GM21717 (cell line): ENCODE results near the gene TUBB1.
"Not testable (repeated sequence)": the region's sequence is repeated elsewhere in the genome, so short reads cannot be mapped to it uniquely, and the experiment has no call there.

ENCODE experiments used
- ATAC-seq: cut with Tn5 transposase; IDR thresholded peaks from one replicate; pipeline ENCODE4 v1.9.1; 2021; ENCODE audit warnings: mild to moderate bottlenecking, moderate library complexity; ENCODE audit not compliant: unreplicated experiment

The TUBB1 gene

DNA sequence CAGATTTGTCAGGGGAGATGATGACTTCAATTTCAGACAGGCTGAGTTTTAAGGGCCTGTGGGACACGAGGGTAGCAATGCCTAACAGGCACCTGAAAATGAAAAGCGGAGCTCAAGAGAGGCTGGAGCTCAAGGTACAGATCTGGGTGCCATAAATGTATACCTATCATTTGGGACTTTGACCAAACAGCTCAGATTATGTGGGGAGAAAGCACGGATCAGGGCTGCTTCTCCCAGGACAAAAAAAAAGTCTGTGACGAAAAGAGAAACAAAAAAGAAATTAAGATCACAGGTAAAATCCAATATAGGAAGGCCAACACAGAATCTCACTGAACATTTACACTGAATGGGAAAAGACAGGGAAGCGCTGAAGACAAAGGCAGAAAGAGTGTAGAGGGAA lies 21.4 kb downstream of the TUBB1 start:
- ATAC-seq: no peak

DNA sequence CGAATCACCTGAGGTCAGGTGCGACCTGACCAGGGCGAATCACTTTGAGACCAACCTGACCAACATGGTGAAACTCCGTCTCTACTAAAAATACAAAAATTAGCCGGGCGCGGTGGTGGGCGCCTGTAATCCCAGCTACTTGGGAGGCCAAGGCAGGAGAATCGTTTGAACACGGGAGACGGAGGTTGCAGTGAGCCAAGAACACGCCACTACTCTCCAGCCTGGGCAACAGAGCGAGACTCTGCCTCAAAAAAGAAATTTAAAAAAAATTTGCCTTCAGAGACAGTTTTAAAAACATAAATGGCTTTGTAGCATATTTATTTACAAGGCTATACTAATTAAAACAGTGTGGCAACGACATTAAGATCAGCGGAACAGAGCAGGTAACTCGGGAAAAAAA lies 22.3 kb downstream of the TUBB1 start:
- not testable (repeated sequence) for ATAC-seq

DNA sequence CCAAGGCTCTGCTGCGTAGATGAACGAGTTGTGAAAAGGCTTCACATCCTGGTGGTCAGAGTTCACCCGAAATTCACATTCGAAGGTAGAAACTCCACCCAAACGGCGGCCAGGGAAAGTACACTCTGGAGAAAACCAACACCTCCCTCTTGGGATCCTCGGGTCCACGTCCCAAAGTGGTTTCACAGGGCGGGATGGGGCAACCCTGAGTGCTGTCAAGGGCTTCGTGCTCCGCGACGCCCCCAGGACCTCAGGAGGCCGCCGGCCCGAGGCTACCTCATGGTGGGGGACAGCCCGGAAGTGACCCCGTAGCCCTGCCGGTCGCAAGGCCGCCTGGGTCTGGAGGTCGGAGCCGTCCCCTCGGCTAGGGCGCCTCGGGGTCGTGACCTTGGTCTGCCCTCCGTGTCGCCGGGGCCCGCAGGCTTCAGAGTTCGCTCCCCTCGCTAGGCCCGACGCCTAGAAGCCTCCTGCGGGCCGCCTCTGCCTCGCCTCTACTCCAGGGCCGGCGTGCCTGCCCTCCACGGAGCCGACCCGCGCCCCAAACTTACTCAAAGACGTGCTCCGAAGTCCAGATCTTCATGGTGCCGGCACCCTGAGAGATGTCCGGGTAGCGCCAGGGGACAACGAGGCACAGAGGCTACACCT lies 23.0 kb downstream of the TUBB1 start, which contains the start of gene PRELID3B:
Gene PRELID3B (minus strand): TSS at position 636 of the 645 bp plus-strand sequence. CDS start 56 bp downstream, at position 580.
- peak; percentile 33 for ATAC-seq

GRCh38 chr20:59042796-59043631 lies 23.8 kb downstream of the TUBB1 start:
- ATAC-seq: peak; percentile 81

GRCh38 chr20:59043698-59044097 lies 24.5 kb downstream of the TUBB1 start:
- no peak for ATAC-seq

DNA sequence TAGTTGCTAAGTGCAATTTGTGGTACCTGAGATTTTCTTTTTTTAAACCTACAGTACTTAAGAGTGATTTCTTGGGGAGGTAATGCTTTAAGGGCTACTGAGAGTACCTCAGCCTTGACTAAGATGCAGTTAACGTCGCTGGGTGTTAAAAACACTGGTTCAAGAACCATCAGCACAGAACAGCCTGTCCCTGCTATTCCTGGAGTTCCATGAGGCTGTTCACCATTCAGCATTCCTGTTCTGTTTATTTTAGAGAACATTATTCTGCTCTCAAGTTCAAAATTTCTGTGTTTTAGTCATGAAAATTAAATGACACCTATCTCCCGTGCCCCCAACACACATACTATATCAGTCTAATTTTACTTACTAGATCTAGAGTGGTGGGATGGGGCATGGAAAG lies 25.1 kb downstream of the TUBB1 start:
- no peak for ATAC-seq

- ATAC-seq: no peak
Observed at GRCh38 chr20:59044796-59045195, 25.6 kb downstream of the TUBB1 start.

- ATAC-seq: no peak
Observed at GRCh38 chr20:59046862-59047261, 27.6 kb downstream of the TUBB1 start.

DNA sequence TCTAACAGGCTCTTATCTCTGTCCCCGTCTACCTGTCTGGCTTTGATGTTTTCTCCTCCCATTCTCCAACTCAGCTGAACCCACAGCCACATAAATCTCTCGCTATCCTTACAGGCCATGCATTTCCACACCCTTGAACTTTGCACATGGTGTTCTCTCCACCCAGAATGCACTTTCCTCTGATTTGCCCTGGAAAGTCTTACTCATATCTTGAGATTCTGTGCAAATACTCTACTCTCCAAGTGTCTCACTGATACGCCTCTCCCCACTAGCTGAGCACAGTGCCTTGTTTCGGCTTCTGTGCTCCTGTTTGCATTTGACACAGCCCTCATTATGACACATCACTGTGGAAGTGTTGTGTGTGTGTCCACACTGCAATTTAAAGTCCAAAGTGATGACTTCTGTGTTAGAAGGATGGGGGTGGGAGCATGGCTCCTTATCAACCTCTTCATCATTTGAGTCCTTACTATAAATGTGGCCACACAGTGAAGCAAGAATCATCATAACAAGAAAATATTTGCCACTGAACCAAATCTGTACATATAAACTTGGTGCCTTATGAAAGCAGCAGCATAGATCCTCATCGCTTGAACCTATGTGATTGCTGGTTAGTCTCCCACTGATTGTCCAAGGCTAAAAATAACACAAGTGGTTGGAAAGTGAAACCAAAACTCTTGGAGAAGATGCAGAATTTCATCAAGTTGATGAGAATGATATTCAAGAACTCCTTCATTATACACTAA lies 28.9 kb downstream of the TUBB1 start:
- no peak for ATAC-seq

DNA sequence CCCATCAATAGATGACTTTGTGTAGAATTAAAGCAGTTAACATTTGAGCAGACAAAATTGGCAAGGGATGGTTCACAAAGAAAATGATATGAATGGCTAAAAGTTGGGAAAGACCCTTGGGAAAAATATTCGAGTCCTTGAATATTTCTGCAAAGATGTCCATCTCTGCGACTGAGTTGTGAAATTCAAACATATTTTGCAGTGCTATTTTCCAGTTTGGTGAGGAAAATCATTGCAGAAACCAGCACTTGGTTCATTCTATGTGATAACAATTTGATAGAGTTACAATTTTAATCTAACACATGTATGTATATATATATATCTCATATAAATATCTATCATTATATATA lies 29.4 kb downstream of the TUBB1 start:
- no peak for ATAC-seq

DNA sequence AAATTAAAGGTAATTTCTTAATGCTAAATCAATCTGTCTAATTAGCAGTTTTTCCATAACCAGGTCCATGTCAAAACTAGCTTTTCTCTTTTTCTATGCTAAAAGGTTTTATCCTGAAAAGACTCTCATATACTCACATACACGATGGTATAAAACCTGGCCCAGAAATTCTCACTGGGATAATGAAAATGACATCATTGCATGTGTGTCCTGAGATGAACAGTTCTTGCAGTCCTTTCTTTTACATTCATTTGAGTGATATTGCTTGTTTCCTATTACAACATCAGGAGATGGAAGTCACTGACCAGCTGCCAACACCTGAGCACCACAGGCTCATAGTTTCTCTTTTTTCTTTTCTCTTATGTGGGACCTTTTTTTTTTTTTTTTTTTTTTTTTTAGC lies 31.2 kb downstream of the TUBB1 start:
- no peak for ATAC-seq

DNA sequence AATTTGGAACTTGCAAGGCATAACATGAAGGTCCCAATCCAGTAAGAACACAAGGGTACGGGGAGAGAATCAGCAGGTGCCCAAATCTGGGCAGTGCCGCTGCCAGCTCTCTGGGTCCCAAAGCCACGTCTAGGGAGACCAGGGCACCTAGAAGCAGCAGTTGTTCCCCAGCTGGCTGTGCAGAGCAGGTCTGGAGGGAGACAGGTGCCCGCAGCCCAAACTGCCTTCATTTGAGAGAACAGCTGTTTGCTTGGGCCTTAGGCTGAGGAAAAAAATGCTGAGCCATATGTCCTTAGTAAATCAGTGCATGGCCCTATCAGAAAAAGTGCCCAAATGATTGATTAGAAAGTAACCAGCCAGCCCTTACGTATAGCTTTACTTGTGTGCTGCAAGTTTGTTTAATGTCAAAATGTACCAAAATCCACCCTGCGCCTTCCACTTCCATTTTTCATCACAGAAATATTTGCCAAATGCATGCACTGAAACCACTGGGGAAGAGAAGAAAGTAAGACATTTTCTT lies 32.5 kb downstream of the TUBB1 start:
- no peak for ATAC-seq

GRCh38 chr20:59055302-59055701 lies 36.1 kb downstream of the TUBB1 start:
- ATAC-seq: no peak

GRCh38 chr20:59062081-59062480 lies 42.9 kb downstream of the TUBB1 start:
- ATAC-seq: no peak

DNA sequence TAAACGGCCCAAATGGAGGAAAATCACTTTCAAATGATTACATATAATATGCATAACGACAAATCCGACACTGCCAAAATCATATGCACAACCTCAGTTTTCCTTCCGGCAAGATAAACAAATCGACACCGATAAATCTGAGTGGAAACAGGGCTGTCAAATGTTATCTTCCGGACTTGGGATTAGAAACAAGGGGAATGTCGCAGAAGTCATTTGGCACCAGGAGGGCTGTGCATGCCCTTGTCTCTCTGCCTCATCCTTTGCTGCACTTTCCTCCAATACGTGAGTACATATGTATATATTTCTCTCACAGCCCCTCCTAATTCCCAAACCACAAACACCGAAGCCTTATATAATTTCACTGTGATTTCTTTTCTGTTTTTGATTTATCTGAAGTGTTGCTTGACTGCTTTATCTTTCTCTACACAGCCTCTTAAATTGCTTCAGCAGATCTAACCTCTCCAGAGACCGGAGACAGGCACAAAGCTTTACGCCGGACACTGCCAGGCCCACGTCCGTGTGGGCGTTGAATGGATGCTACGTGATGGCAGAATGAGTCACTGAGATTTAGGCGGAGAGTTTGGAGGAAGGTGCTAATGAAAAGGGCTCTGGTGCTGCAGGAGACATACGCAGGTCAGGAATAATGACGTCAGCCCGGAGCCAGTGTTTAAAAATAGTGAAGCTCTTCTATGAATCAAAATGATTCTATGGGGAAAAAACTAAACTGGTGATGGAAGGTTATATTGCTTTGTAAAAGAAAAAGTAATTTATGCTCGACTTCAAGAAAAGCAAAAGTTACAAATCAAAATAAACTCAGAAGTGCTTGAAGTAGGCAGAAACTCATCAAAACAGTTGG lies 44.4 kb downstream of the TUBB1 start:
- no peak for ATAC-seq

DNA sequence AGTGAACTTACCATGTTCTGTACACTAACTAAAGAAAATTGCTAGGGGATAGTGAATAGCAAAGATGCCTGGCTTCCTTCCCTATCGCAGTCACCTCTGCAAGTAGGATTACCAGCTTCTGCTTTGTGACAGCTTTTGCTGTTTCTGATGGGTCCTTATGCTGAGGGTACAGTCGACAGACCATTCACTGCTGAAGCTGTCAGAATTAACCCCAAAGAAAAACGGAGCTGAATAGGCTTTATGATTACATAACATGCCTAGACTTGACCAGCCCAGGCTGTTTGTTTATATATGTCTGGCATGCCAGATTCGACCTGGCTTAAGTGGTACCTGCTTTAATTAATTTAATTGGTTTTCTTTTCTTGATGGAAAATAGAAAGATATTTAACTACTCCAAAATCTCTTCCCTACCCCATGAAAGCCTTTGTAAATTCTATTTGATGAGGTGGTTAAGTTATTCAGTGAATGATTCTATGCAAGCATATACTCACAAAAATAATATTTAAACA lies 45.0 kb downstream of the TUBB1 start:
- ATAC-seq: no peak

GRCh38 chr20:59068534-59068933 lies 49.3 kb downstream of the TUBB1 start:
- no peak for ATAC-seq

GRCh38 chr20:59069026-59069425 lies 49.8 kb downstream of the TUBB1 start:
- ATAC-seq: no peak

DNA sequence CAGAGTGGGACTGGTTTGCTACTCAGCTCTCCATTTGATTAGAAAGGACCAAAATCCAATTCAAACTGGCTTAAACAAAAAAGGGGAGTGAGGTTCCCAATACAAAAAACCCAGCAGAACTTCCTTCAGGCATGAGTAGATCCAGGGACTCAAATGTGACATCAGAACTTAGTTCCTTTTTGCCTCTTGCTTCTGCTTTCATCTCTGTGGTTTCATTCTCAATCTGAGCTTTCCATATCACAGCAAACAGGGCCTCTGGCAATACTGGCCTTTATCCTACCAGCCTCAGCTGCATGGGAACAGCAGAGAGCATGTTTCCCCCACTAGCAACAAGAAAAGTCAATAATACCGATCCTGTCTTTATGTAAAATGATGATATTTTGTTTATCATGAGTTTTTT lies 52.0 kb downstream of the TUBB1 start:
- ATAC-seq: peak; percentile 77

GRCh38 chr20:59073582-59073981 lies 54.4 kb downstream of the TUBB1 start:
- ATAC-seq: no peak
